ENCODE measurements around the gene ZC3H7A.

ZC3H7A gene

GRCh38 chr16:11738742-11739544 is 58.1 kb downstream of the ZC3H7A start:
- DNase-seq = no peak
- Histone ChIP-seq H3K36me3 (peaks cover 12% of the 10 kb centered on the region), H3K27me3 (no peaks in the 10 kb centered on the region), H3K4me3 (ENCODE audit: low read depth, low read length) (no peak overlapping the region), H3K4me1 (no peaks in the 10 kb centered on the region), H3K9me3 (no peaks in the 10 kb centered on the region)
- no peak for TF ChIP-seq CTCF (IDR thresholded peaks at IDR 0.05; ENCODE audit: low read depth, low read length)

- DNase-seq = no peak
- no peaks in the 10 kb centered on the region for H3K27me3 ChIP-seq
- H3K4me3 ChIP-seq (ENCODE audit: low read depth, low read length) = no peak overlapping the region
- peaks cover 14% of the 10 kb centered on the region for H3K36me3 ChIP-seq
- H3K4me1 ChIP-seq = no peaks in the 10 kb centered on the region
- no peaks in the 10 kb centered on the region for H3K9me3 ChIP-seq
- no peak for TF ChIP-seq CTCF (IDR thresholded peaks at IDR 0.05; ENCODE audit: low read depth, low read length)
Observed at GRCh38 chr16:11737713-11738112, 59.3 kb downstream of the ZC3H7A start.

GRCh38 chr16:11736903-11737302 is 60.2 kb downstream of the ZC3H7A start:
- Histone ChIP-seq H3K9me3 (no peaks in the 10 kb centered on the region), H3K27me3 (no peaks in the 10 kb centered on the region), H3K4me1 (no peaks in the 10 kb centered on the region), H3K4me3 (ENCODE audit: low read depth, low read length) (no peak overlapping the region), H3K36me3 (peaks cover 21% of the 10 kb centered on the region)
- no peak for DNase-seq
- no peak for TF ChIP-seq CTCF (IDR thresholded peaks at IDR 0.05; ENCODE audit: low read depth, low read length)

- H3K27me3 ChIP-seq = no peaks in the 10 kb centered on the region
- no peaks in the 10 kb centered on the region for H3K9me3 ChIP-seq
- no peak for TF ChIP-seq CTCF (IDR thresholded peaks at IDR 0.05; ENCODE audit: low read depth, low read length)
- peaks cover 21% of the 10 kb centered on the region for H3K36me3 ChIP-seq
- H3K4me1 ChIP-seq = no peaks in the 10 kb centered on the region
- H3K4me3 ChIP-seq (ENCODE audit: low read depth, low read length) = no peak overlapping the region
- no peak for DNase-seq
Observed at GRCh38 chr16:11735787-11736186, 61.3 kb downstream of the ZC3H7A start.

GRCh38 chr16:11734653-11735043 is 62.4 kb downstream of the ZC3H7A start:
- DNase-seq = no peak
- H3K4me3 ChIP-seq (ENCODE audit: low read depth, low read length) = no peak overlapping the region
- peaks cover 21% of the 10 kb centered on the region for H3K36me3 ChIP-seq
- H3K27me3 ChIP-seq = no peaks in the 10 kb centered on the region
- no peaks in the 10 kb centered on the region for H3K4me1 ChIP-seq
- H3K9me3 ChIP-seq = no peaks in the 10 kb centered on the region
- no peak for TF ChIP-seq CTCF (IDR thresholded peaks at IDR 0.05; ENCODE audit: low read depth, low read length)

GRCh38 chr16:11734025-11734652 is 62.9 kb downstream of the ZC3H7A start:
- peaks cover 23% of the 10 kb centered on the region for H3K36me3 ChIP-seq
- no peaks in the 10 kb centered on the region for H3K9me3 ChIP-seq
- TF ChIP-seq CTCF (IDR thresholded peaks at IDR 0.05; ENCODE audit: low read depth, low read length) = no peak
- H3K4me3 ChIP-seq (ENCODE audit: low read depth, low read length) = no peak overlapping the region
- no peaks in the 10 kb centered on the region for H3K27me3 ChIP-seq
- no peaks in the 10 kb centered on the region for H3K4me1 ChIP-seq
- DNase-seq = no peak

Data from BE2C (cell line).